ENCODE data around the gene PRICKLE4.

The PRICKLE4 gene

DNA sequence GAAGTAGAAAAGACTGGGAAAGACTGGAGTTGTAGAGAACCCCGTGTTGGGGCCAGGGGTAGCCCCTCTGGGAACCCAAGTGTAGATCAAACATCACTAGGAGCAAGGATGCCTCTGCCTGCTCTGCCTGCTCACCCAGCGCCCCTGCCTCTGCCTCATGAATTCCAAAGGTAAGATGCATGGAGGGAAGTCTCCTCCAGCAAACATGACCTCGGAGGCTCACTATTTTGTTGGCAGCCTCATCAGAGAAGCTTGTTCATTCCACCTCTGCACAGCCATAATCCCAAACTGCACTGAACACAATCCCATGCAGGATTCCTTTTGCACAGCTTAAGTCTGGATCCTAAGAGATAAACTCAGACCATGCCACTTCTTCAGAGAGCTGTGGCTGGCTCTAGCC lies 5.7 kb upstream of the PRICKLE4 start:
- DNase-seq, result no peak

DNA sequence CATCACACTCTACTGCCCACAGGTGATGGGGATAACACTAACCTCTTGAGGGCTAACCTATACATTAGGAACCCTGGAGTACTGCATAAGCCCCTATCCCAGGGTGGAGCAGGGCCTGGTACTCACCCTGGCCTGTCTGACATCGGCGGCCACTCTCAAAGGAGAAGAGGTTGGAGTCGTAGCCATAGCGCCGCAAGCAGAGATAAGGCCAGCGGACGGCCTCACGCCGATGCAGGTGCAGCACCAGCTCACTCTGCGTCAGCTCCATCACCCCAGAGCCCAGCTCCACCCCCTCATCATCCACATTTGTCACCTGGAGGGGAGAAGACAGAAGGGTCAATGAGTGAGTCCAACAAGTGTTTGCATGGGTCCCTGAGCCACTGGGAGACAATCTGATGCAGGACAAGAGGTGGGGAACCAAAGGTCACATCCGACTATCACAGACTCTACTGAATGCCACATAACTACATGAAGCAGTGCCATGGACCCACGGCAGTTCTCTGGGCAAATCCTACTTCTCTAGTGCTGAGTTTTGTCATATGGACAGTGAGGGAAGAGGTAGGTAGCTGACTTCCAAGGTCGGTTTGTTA lies 5.2 kb upstream of the PRICKLE4 start:
- no peak for DNase-seq

- no peak for DNase-seq
Measured at GRCh38 chr6:41777551-41778285, 2.9 kb upstream of the PRICKLE4 start.

GRCh38 chr6:41778895-41779294 lies 1.7 kb upstream of the PRICKLE4 start:
- no peak for DNase-seq

DNA sequence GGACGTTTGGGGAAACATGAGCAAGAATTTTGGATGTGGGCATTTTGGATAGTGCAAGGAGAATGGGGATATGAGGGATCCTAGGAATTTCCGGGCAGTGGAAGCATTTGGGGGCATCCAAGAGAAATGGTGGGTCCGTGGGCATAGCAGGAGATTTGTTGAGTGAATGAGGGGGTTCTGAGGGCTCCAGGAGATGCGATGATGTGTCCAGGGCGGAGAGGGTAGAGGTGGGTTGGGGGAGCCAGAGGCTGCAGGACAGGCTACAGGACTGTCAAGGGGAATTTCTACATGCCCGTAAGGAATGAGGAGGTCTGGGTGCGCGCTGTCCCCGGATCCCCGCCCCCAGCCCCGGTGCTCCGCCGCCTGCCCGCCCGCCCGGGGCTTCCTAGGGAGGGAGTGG lies 1.2 kb upstream of the PRICKLE4 start:
- DNase-seq, result no peak

DNA sequence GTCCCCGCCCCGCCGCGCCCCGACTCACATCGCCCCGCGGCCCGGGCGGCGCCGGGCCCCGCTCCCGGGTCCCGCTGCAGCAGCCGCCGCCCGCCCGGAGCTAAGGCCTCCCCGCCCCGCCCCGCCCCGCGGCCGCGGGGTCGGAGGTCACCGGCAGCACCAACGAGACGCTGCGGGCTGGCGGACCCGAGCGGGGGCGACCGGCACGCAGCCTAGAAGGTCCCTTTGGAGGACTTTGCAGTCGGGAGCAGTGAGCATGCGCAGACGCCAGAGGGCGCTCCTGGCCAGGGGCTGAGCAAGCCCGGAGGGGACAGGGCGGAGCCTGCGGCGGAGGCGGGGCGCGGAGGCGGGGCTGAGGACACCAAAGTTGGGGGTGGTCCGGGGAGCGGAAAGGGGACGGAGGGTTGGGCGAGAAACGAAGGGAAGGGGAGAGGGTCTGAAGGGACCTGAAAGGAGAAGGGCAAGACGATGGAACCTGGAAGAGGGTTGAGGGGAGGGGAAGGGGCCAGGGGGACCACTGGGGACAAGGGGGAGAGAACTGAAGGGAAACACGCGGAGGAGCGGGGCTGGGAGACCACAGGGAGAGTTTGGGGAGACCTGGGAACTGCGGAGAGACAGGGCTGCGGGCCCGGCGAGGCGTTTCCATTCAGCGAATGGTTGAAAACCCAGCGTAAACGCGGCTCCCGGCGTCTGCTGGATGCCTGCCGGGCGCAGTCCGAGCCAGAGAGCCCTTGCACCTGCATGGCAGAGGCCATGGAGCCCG lies 613 bp upstream of the PRICKLE4 start, which contains the start of gene FRS3:
FRS3 (minus strand) TSS at position 113 of the 763 bp plus-strand sequence. CDS start 2,913 bp downstream, outside the sequence.
- DNase-seq, result peak; percentile 99

GRCh38 chr6:41781366-41781730 lies 766 bp downstream of the PRICKLE4 start:
- no peak for DNase-seq

GRCh38 chr6:41783106-41783780 lies 2.7 kb downstream of the PRICKLE4 start:
- DNase-seq, result no peak

DNA sequence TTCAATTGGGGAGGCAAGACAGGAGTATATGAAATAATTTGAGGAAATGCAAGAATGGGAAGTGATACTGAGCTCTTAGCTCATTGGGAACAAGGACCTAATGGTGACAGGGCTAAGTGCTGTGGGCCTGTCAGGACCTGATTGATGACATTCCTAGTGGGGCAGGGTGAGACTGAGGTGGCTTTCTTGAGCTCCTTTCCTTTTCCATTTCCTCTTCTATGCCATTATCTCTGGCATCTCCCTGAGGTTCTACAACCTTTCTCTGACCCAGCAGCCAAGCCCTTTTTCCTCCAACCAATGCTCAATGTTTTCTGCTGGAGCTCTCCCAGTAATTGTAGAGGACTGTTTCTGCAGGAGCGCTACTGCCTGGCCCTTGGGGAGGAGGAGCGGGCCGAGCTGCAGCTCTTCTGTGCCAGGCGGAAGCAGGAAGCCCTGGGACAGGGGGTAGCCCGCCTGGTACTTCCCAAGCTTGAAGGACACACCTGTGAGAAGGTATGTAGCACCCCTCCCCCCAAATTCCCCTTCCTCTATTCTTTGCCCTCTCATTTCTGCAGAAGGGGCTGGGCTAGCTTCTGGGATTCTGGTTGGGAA lies 4.1 kb downstream of the PRICKLE4 start:
- no peak for DNase-seq

DNA sequence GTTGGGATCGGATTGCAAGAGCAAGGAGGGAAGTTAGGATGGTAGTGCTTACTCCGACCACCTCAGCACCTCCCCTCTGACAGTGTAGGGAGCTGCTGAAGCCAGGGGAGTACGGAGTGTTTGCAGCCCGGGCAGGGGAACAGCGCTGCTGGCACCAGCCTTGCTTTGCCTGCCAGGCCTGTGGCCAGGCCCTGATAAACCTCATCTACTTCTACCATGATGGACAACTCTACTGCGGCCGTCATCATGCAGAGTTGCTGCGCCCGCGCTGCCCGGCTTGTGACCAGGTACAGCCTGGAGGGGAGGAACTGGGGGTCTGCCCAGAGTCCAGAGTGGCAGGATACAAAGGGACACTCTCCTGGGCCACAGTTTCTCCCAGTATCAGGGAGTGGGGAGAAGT lies 4.7 kb downstream of the PRICKLE4 start:
- no peak for DNase-seq

DNA sequence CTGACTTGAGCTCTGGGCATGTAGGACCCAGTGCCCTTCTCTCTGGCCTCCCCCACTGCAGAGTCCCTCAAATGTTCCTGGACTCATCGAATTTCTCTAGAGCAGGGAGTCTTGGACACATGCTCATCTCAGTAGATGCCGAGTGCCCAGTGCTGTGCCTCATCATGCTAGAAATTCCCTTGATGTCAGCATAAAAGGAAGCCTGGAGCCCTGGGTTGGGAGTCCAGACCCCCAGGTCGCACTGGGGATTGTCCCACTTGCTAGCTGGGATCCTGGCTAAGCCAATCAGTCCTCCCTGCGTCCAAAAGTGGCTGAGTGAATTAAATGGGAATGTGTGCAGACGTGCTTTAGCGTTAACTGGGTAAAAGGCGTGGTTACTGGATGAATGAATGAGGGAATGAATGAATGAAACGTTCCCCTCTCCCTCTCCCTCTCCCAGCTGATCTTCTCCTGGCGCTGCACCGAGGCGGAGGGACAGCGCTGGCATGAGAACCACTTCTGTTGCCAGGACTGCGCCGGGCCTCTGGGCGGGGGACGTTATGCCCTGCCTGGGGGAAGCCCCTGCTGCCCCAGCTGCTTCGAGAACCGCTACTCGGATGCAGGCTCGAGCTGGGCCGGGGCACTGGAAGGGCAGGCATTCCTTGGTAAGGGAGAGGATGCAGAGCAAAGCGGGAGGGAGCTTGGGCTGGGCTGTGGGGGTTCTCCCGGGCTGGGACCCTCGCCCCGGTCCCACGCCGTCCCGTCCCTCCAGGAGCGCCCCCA lies 5.3 kb downstream of the PRICKLE4 start:
- no peak for DNase-seq

- peak; percentile 89 for DNase-seq
Measured at GRCh38 chr6:41786451-41787218, 6.1 kb downstream of the PRICKLE4 start.

DNA sequence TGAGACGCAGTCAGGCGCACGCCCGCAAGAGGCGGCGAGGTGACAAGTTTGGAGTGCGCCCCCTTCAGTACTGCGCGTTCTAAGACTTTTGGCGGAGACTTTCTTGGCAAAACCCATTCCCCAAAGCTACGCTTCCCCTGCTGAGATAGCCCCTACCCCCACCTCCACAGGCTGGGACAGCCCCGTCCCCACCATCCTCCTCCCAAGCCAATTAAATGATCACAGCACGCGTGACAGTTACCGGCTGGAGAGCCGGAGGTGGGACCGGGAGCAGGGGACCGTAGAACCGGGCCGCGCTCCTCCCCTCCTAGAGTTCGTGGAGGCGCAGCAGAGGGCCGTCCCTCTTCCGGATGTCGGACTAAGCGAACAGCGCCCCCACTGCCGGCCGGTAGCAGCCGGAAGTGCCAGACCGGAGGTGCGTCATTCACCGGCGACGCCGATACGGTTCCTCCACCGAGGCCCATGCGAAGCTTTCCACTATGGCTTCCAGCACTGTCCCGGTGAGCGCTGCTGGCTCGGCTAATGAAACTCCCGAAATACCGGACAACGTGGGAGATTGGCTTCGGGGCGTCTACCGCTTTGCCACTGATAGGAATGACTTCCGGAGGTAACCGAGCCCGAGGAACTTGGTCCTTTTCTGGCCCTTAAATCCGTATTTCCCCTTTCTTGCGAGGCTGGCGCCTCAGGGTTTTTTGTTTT lies 6.8 kb downstream of the PRICKLE4 start, which contains the start of gene TOMM6:
TOMM6 (plus strand) TSS at position 476 of the 699 bp plus-strand sequence; CDS start at position 480, 4 bp downstream.
- peak; percentile 96 for DNase-seq

DNA sequence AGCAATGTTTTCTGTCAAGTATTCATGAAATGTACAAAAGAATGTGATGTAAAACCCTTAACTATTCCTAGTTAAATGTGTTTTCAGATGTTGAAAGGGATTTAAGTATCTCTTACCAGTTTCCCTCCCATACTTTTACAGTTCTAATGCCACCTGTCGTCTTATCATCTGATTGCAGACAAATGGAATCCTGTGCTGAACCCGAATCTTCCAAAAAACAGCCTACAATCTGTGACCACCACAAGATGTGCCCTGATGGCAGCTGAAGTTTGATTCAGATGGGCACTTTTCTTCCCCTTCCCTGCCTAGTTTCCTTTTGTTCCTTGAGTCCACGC lies 8.8 kb downstream of the PRICKLE4 start:
- no peak for DNase-seq

DNA sequence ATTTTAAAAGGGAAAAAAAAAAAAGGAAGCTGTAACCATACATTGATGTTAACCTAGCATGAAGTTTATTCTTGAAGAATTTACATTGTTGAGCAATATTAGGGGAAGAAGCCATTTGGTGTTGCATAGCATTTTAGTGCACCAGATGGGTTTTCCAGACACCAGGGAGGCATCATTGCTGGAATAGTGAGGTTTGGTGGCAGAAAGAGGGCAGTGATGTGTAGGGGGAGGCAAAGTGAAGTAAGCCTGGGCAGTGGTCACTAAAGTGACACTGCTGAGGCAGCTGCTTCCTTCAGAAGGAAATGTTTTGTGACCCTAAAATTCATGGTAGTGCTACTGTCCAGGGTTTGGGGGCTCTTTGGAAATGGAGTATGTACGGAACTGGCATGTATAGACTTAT lies 9.5 kb downstream of the PRICKLE4 start:
- no peak for DNase-seq

GRCh38 chr6:41791305-41791704 lies 10.7 kb downstream of the PRICKLE4 start:
- DNase-seq, result no peak

- DNase-seq, result no peak
Measured at GRCh38 chr6:41791984-41792383, 11.4 kb downstream of the PRICKLE4 start.

- DNase-seq, result no peak
Measured at GRCh38 chr6:41796474-41796873, 15.9 kb downstream of the PRICKLE4 start.

- DNase-seq, result no peak
Measured at GRCh38 chr6:41798901-41799558, 18.4 kb downstream of the PRICKLE4 start.

DNA sequence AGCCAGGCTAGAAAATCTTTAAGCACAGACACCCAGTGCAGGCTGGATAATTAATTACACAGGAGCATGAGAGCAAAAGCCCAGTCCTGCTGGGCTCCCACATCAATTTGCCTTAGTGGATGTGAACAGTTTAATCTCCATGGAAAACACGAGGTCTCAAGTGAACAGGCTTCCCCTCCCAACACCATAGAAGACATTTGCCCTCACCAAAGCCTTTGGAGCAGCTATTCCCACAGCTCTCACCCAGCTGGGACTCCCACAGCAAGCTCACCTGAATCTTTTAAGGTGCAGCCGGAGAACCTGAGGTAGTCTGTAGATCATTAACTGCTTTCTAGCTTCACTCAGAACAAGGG lies 19.0 kb downstream of the PRICKLE4 start:
- DNase-seq, result no peak
